NCI-H345 treated with DMSO at 0.1 percent for 48 hours (cell line): Measurements from ENCODE around the gene RALBP1.
"Not testable (repeated sequence)": the region's sequence is repeated elsewhere in the genome, so short reads cannot be mapped to it uniquely, and the experiment has no call there.

Experiments used
- DNase-seq: peaks from one replicate; lab custom pipeline; 2025; ENCODE audit not compliant: unreplicated experiment; lab: John Stamatoyannopoulos, UW

The RALBP1 gene

GRCh38 chr18:9454061-9454703 is 21.1 kb upstream of the RALBP1 start:
- no peak for DNase-seq

DNA sequence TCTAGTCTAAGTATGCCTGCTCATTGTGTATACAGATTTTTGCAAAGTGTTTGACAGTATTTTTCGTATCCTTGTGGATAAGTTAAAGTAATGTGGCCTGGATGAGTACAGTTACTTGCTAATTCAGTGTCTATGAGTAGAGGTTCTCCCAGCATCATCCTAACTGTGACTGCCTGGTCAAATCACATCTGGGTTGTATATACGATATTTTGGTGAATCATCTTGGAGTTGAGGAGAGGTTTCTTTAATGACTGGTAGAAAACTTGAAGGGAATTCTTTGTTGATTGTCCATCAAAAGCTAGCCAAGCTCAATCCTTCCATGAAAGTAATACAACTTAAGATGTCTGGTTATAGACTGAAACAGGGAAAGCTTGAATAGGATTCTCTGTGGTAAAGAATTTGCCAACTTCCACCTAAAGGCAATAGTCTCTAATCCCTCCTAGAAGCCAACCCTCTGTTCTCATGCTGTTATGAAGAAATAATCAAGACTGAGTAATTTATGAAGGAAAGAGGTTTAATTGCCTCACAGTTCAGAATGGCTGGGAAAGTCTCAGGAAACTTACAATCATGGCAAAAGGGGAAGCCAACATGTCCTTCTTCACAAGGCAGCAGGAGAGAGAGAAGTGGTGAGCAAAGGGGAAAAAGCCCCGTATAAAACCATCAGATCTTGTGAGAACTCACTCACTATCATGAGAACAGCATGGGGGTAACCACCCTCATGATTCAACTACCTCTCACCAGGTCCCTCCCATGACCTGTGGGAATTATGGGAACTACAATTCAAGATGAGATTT is 19.4 kb upstream of the RALBP1 start:
- no peak for DNase-seq

DNA sequence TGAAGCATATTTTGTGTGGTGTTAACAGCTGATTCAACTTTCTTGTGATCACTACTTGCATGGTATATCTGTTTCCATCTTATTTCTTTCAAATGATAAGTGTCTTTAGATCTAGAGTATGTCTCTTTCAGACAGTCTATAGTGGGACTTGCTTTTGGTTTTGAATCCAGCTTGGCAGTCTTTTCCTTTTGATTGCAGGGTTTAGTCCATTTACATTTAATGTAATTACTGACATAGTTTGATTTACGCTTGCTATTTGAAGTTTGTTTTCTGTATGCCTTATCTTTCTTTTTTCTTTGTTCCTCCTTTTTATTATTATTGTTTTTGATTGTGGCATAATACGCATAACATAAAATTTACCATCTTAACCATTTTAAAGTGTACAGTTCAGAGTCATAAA is 9.2 kb upstream of the RALBP1 start:
- no peak for DNase-seq

- DNase-seq, result no peak
Observed at GRCh38 chr18:9466846-9467245, 8.5 kb upstream of the RALBP1 start.

DNA sequence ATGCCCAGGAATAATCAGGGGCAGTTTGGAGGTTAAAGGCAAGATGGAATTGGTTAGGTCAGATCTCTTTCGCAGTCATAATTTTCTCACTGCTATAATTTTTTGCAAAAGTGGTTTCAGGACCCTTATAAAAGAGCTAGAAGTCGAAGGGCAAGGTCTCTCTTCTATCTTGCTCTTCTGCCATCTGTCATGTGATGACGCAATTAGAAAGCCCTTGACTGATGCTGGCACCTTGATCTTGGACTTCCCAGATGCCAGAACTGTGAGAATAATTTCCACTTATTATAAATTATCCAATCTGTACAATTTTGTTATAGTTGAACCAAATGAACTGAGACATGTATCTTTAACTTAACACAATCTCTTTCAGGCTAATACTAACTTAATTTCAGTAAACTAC is 6.3 kb upstream of the RALBP1 start:
- no peak for DNase-seq

- DNase-seq, result no peak
Observed at GRCh38 chr18:9469685-9470084, 5.6 kb upstream of the RALBP1 start.

- DNase-seq, result peak; percentile 78
Observed at GRCh38 chr18:9474108-9474982, 968 bp upstream of the RALBP1 start.

DNA sequence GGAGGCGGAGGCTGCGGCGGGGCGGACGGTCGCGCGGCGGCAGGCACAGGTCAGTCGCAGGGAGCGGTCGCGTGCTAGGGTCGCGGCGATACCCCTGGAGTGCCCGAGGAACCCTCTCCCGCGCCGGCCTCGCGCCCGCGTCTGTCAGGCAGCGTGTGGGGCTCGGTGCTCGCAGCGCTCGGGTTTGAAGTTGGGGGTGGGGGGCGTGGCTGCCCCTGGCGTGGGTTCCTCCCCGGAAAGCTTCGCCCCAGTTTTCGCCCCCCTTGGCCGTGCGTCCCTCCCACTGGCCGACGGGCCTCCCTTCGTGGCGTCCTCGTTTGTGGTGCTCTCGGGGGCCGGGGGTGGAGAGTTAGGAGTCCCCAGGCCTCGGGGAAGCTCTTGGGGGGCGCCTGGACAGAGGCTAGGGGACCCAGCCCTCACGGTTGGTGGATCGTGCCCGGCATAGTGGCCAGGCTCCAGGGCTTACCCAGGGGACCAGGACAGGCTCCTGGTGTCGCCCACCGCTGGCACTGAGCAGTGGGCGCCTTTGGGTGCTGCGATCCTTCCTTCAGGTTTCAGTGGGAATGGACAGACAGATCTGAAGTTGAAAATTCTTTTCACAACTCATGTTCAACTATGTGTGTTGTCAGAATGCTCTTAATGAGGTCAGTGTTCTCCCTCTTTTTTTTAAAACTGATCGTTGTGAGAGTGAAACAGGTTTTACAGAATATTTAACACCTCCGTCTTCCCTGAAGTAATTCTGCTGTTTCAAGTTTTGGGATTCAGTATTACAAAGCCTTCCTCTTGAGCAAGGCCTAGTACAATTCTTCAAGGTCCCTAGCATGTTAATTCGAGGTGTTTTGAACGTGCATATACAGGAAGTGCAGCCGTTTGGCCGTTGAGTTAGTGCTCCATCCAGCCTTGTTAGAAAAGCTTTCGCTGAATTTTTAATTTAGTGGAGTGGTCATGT is 604 bp downstream of the RALBP1 start:
- DNase-seq, result peak; percentile 4

- DNase-seq, result not testable (repeated sequence)
Observed at GRCh38 chr18:9476949-9477348, 1.6 kb downstream of the RALBP1 start.

- DNase-seq, result no peak
Observed at GRCh38 chr18:9477509-9477908, 2.2 kb downstream of the RALBP1 start.

DNA sequence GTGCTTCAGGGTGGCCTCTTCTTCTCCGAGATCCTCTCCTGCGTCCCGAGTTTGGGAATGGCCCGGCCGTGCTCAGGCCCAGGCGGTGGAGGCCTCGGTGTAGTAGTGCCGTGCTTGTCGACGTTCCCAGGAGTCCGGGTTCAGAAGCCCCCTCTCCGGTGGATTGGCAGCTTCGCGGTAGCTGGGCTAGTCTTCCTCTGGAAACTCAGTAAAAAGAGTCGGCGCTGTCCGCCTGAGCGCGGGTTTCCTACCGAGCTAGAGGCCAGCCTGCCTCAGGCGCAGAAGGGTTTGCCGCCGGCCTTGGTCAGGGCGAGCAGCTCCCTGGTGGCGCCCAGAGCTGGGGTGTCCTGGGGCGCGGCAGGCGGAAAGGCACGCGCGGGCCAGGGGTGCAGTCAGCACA is 3.2 kb downstream of the RALBP1 start:
- DNase-seq, result no peak

GRCh38 chr18:9482790-9483189 is 7.5 kb downstream of the RALBP1 start:
- DNase-seq, result no peak

- no peak for DNase-seq
Observed at GRCh38 chr18:9483526-9483925, 8.2 kb downstream of the RALBP1 start.

GRCh38 chr18:9484856-9485255 is 9.5 kb downstream of the RALBP1 start:
- DNase-seq, result not testable (repeated sequence)

GRCh38 chr18:9488538-9488937 is 13.2 kb downstream of the RALBP1 start:
- no peak for DNase-seq

DNA sequence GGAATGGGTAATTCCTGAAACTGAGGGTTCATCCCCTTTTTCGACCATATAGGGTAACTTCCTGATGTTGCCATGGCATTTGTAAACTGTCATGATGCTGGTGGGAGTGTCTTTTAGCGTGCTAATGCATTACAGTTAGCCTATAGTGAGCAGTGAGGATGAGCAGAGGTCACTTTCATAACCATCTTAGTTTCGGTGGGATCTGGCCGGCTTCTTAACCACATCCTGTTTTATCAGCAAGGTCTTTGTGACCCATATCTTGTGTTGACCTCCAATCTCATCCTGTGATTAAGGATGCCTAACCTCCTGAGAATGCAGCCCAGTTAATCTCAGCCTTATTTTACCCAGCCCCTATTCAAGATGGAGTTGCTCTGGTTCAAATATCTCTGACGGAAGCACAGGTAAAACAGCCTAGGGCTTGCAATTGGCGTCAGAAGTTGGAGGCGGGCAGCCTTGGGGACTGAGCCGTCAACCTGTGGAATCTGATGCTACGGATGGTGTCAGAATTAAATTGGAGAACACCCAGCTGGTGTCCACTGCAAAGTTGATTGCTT is 19.5 kb downstream of the RALBP1 start:
- no peak for DNase-seq

GRCh38 chr18:9495465-9495864 is 20.2 kb downstream of the RALBP1 start:
- DNase-seq, result no peak

DNA sequence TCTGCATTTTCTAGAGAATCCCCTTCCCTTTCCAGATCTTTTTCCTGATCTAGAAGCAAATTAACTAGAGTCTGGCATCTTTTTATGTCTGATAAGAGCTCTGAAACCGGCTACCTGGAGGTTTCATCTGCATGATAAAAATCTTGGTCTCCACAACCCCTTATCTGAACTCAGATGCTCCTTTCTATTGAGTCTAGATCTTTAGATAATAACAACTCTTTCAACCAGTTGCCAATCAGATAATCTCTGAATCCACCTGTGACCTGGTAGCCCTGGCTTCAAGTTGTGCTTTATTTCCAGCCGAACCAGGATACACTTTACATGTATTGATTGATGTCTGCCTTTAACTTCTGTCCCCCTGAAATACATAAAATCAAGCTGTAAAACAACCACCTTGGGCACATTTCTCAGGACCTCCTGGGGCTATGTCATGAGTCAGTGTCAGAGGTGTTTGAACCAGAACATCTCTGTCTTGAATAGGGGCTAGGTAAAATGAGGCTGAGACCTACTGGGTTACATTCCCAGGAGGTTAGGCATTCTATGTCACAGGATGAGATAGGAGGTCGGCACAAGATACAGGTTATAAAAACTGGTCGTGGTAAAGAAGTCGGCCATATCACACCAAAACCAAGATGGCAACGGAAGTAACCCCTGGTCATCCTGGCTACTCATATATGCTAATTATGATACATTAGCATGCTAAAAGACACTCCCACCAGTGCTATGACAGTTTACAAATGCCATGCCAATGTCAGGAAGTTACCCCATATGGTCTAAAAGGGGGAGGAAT is 20.8 kb downstream of the RALBP1 start:
- DNase-seq, result no peak

DNA sequence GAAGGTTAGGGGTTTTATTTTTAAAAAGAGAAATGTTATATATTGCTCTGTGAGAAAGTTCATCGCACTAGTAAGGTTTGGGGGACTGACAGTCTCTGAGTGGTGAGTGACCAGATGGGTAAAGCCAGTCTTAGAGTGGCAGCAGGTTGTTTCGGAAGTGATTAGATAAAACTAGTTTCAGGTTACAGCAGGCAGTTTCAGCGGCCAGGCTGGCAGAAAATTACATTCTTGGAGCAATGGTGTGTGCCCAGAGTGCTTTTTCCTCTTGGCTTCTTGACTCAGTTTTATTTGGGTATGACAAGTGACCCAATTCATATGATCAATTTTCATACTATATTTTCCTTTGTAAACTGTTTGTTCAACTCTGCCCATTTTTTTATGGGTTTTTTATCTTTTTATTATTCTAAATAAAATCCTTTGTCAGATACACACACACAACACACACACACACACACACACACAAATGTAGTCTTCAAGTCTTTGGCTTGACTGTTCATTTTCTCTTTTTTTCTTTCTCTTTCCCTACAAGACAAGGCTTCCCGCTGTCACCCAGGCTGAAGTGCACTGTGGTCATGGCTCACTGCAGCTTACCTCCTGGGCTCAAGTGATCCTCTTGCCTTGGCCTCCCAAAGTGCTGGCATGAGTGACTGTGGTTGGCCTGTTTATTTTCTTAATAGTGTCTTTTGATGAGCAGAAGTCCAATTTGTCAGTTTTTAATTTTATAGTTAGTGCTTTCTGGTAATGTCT is 30.9 kb downstream of the RALBP1 start:
- peak; percentile 9 for DNase-seq
